Measurements from ENCODE around the gene GPBP1L1. TPM values are rescaled to one million over a fixed set of nuclear protein-coding genes. Genes with fewer than 3 reads are reported as not detected.

The GPBP1L1 gene
- polyA plus RNA-seq, 1 of the 3 experiments (the other 2 are of a cell fraction), result 28.5 TPM

DNA sequence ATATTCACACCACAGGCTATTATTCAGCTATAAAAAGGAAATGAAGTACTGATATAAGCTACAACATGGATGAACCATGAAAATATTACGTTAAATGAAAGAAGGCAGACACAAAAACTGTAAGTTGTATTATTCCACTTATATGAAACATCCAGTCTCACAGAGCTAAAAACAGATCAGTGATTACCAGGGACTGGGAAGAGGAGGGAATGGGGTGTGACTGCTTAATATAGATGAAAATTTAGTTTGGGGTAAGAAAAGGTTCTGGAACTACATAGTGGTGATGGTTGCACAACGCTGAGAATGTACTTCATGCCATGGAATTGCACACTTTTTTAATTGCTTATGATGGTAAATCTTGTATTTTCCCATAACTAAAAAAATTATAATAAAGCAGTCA lies 19.5 kb downstream of the GPBP1L1 start:
- Histone ChIP-seq H3K9ac (no peak overlapping the region), H3K27me3 (ENCODE audit: insufficient read depth) (no peaks in the 10 kb centered on the region), H3K9me2 (no peaks in the 10 kb centered on the region), H3K27ac (ENCODE audit: low read depth in 2 of 2, low read length in 1 of 2) (no peak overlapping the region), H3K4me2 (no peak overlapping the region), H2AFZ (ENCODE audit: low read depth) (no peak overlapping the region), H3K9me3 (no peaks in the 10 kb centered on the region), H3K79me2 (ENCODE audit: insufficient read depth) (peaks cover 100% of the 10 kb centered on the region), H3K36me3 (replicated peaks in 1 of 2; ENCODE audit: control insufficient read depth in 1 of 2, insufficient read depth in 2 of 2, low read length in 1 of 2) (peaks cover 0 to 2% of the 10 kb centered on the region in 2 experiments), H4K20me1 (ENCODE audit: insufficient read depth) (peaks cover 94% of the 10 kb centered on the region), H3K4me3 (ENCODE audit: low read depth in 2 of 2, low read length in 1 of 2) (no peak overlapping the region), H3K4me1 (ENCODE audit: control insufficient read depth in 1 of 2, insufficient read depth in 2 of 2, low read depth in 1 of 2, low read length in 1 of 2) (peaks cover 0 to 16% of the 10 kb centered on the region in 2 experiments; a peak in 2 of 4 replicates), H3F3A (replicated peaks; ENCODE audit: insufficient read depth) (peaks cover 19% of the 10 kb centered on the region)
- 100% methylated on average over 2 of the region's 2 CpGs for WGBS (ENCODE audit: low lambda C conversion rate)
- TF ChIP-seq FOXJ3 (CRISPR knock-in tag; IDR thresholded peaks at IDR 0.05) (no peak), EP300 (IDR thresholded peaks at IDR 0.05; ENCODE audit: borderline replicate concordance in 1 of 2, low read depth in 1 of 2, low read length in 1 of 2) (no peak), PBX3 (IDR thresholded peaks at IDR 0.05) (no peak)
- no peak for DNase-seq
- CTCF ChIA-PET, result no interaction called here
- POLR2A ChIA-PET, result no interaction called here

GRCh38 chr1:45660336-45660735 lies 26.0 kb downstream of the GPBP1L1 start:
- WGBS (ENCODE audit: low lambda C conversion rate), result 96% methylated on average over 2 of the region's 2 CpGs
- ChIA-PET CTCF (no interaction called here), POLR2A (no interaction called here)
- Histone ChIP-seq H3K79me2 (ENCODE audit: insufficient read depth) (peaks cover 78% of the 10 kb centered on the region), H2AFZ (ENCODE audit: low read depth) (no peak overlapping the region), H3K9me3 (no peaks in the 10 kb centered on the region), H3K27ac (ENCODE audit: low read depth in 2 of 2, low read length in 1 of 2) (no peak overlapping the region), H4K20me1 (ENCODE audit: insufficient read depth) (peaks cover 52% of the 10 kb centered on the region), H3K4me1 (ENCODE audit: control insufficient read depth in 1 of 2, insufficient read depth in 2 of 2, low read depth in 1 of 2, low read length in 1 of 2) (no peaks in the 10 kb centered on the region), H3K4me2 (no peak overlapping the region), H3K9me2 (no peaks in the 10 kb centered on the region), H3F3A (replicated peaks; ENCODE audit: insufficient read depth) (peaks cover 5% of the 10 kb centered on the region), H3K36me3 (replicated peaks in 1 of 2; ENCODE audit: control insufficient read depth in 1 of 2, insufficient read depth in 2 of 2, low read length in 1 of 2) (peaks cover 25 to 59% of the 10 kb centered on the region in 2 experiments), H3K27me3 (ENCODE audit: insufficient read depth) (no peaks in the 10 kb centered on the region), H3K9ac (no peak overlapping the region), H3K4me3 (ENCODE audit: low read depth in 2 of 2, low read length in 1 of 2) (no peak overlapping the region)
- TF ChIP-seq EZH2phosphoT487 (IDR thresholded peaks at IDR 0.05; ENCODE audit: borderline replicate concordance, low read depth) (no peak), MXI1 (IDR thresholded peaks at IDR 0.05; ENCODE audit: low read depth, low read length) (no peak), SMC3 (IDR thresholded peaks at IDR 0.05; ENCODE audit: low read depth, low read length) (no peak), TCF12 (IDR thresholded peaks at IDR 0.05) (no peak), USF1 (IDR thresholded peaks at IDR 0.05; ENCODE audit: borderline replicate concordance, low read depth) (no peak)
- DNase-seq, result no peak

GRCh38 chr1:45659222-45659621 lies 27.1 kb downstream of the GPBP1L1 start:
- Histone ChIP-seq H3K9ac (no peak overlapping the region), H2AFZ (ENCODE audit: low read depth) (no peak overlapping the region), H4K20me1 (ENCODE audit: insufficient read depth) (peaks cover 43% of the 10 kb centered on the region), H3K9me3 (no peaks in the 10 kb centered on the region), H3K9me2 (no peaks in the 10 kb centered on the region), H3K27ac (ENCODE audit: low read depth in 2 of 2, low read length in 1 of 2) (no peak overlapping the region), H3K36me3 (replicated peaks in 1 of 2; ENCODE audit: control insufficient read depth in 1 of 2, insufficient read depth in 2 of 2, low read length in 1 of 2) (peaks cover 36 to 70% of the 10 kb centered on the region in 2 experiments), H3K4me1 (ENCODE audit: control insufficient read depth in 1 of 2, insufficient read depth in 2 of 2, low read depth in 1 of 2, low read length in 1 of 2) (no peaks in the 10 kb centered on the region), H3K27me3 (ENCODE audit: insufficient read depth) (no peaks in the 10 kb centered on the region), H3F3A (replicated peaks; ENCODE audit: insufficient read depth) (peaks cover 8% of the 10 kb centered on the region), H3K4me2 (no peak overlapping the region), H3K4me3 (ENCODE audit: low read depth in 2 of 2, low read length in 1 of 2) (no peak overlapping the region), H3K79me2 (ENCODE audit: insufficient read depth) (peaks cover 76% of the 10 kb centered on the region)
- WGBS (ENCODE audit: low lambda C conversion rate), result 100% methylated on average over 2 of the region's 2 CpGs
- POLR2A ChIA-PET, result no interaction called here
- CTCF ChIA-PET, result no interaction called here
- DNase-seq, result no peak
- TF ChIP-seq, protein P1, sequence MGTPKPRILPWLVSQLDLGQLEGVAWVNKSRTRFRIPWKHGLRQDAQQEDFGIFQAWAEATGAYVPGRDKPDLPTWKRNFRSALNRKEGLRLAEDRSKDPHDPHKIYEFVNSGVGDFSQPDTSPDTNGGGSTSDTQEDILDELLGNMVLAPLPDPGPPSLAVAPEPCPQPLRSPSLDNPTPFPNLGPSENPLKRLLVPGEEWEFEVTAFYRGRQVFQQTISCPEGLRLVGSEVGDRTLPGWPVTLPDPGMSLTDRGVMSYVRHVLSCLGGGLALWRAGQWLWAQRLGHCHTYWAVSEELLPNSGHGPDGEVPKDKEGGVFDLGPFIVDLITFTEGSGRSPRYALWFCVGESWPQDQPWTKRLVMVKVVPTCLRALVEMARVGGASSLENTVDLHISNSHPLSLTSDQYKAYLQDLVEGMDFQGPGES (IDR thresholded peaks at IDR 0.05; ENCODE audit: low read depth, low read length), result no peak
- TF ChIP-seq TEAD4 (IDR thresholded peaks at IDR 0.05; ENCODE audit: borderline replicate concordance, insufficient read depth), result no peak
- no peak for TF ChIP-seq FOXM1 (IDR thresholded peaks at IDR 0.05; ENCODE audit: low read depth)
- no peak for TF ChIP-seq EP300 (IDR thresholded peaks at IDR 0.05; ENCODE audit: borderline replicate concordance in 1 of 2, low read depth in 1 of 2, low read length in 1 of 2)
- TF ChIP-seq SIN3A (IDR thresholded peaks at IDR 0.05; ENCODE audit: borderline replicate concordance, low read depth, low read length), result no peak
- no peak for TF ChIP-seq RAD21 (IDR thresholded peaks at IDR 0.05; ENCODE audit: low read length)
- no peak for TF ChIP-seq CTCF (IDR thresholded peaks at IDR 0.05)
- no peak for TF ChIP-seq ELF1 (IDR thresholded peaks at IDR 0.05)
- no peak for TF ChIP-seq FOXJ3 (CRISPR knock-in tag; IDR thresholded peaks at IDR 0.05)
- TF ChIP-seq EZH2phosphoT487 (IDR thresholded peaks at IDR 0.05; ENCODE audit: borderline replicate concordance, low read depth), result no peak
- TF ChIP-seq JUND (IDR thresholded peaks at IDR 0.05), result no peak
- no peak for TF ChIP-seq USF1 (IDR thresholded peaks at IDR 0.05; ENCODE audit: borderline replicate concordance, low read depth)
